Measurements from ENCODE around the gene FAM163A. TPM values are rescaled to one million over a fixed set of nuclear protein-coding genes. Genes with fewer than 3 reads are reported as not detected.

The FAM163A gene
- total RNA-seq, 1 experiment from 2014 or later = not detected

- Mint-ChIP-seq H3K27me3 (ENCODE audit: insufficient read depth, unreplicated experiment) (peaks cover 2% of the 10 kb centered on the region), H3K4me3 (ENCODE audit: unreplicated experiment) (no peak overlapping the region), H3K9me3 (ENCODE audit: unreplicated experiment) (no peaks in the 10 kb centered on the region), H3K27ac (ENCODE audit: unreplicated experiment) (peak overlapping the region; percentile 37), H3K36me3 (ENCODE audit: insufficient read depth, unreplicated experiment) (no peaks in the 10 kb centered on the region), H3K4me1 (ENCODE audit: low read depth, unreplicated experiment) (peaks cover 24% of the 10 kb centered on the region)
- ChIA-PET CTCF (interaction anchor here (0.7 kb wide), 1 partner anchor 109 kb away, joined by 3 read pairs; no protein-coding TSS in a partner anchor), POLR2A (no interaction called here)
- Histone ChIP-seq H3K27me3 (replicated peaks; ENCODE audit: control insufficient read depth, insufficient read depth, low read length) (no peaks in the 10 kb centered on the region), H3K4me3 (ENCODE audit: low read depth, low read length) (no peak overlapping the region), H3K36me3 (ENCODE audit: control insufficient read depth, insufficient read depth, low read length) (no peaks in the 10 kb centered on the region), H3K4me1 (no peaks in the 10 kb centered on the region), H3K9me3 (no peaks in the 10 kb centered on the region)
- BruUV-seq (replicated peaks) = no TSS peak
- intact Hi-C loops (cut with micrococcal nuclease; ENCODE audit: unreplicated experiment) = loop anchor here (10.0 kb wide), 1 partner anchor 562 kb away; no protein-coding TSS in a partner anchor
- TF ChIP-seq CTCF (IDR thresholded peaks at IDR 0.05; ENCODE audit: insufficient read depth in 1 of 2, low read depth in 1 of 2, low read length in 1 of 2, severe bottlenecking in 1 of 2, unreplicated experiment in 1 of 2) = no peak
- no peak for DNase-seq
Measured at GRCh38 chr1:179817056-179817455, 74.0 kb downstream of the FAM163A start.

- BruUV-seq (replicated peaks) = no TSS peak
- ChIA-PET POLR2A (no interaction called here), CTCF (interaction anchor here (0.7 to 1.8 kb wide), 2 partner anchors 8 to 106 kb away, joined by 3 to 6 read pairs; no protein-coding TSS in a partner anchor)
- Mint-ChIP-seq H3K4me1 (ENCODE audit: low read depth, unreplicated experiment) (peaks cover 24% of the 10 kb centered on the region), H3K4me3 (ENCODE audit: unreplicated experiment) (no peak overlapping the region), H3K36me3 (ENCODE audit: insufficient read depth, unreplicated experiment) (no peaks in the 10 kb centered on the region), H3K9me3 (ENCODE audit: unreplicated experiment) (no peaks in the 10 kb centered on the region), H3K27ac (ENCODE audit: unreplicated experiment) (peak overlapping the region; percentile 37), H3K27me3 (ENCODE audit: insufficient read depth, unreplicated experiment) (no peaks in the 10 kb centered on the region)
- intact Hi-C loops (cut with micrococcal nuclease; ENCODE audit: unreplicated experiment) = loop anchor here (10.0 kb wide), 1 partner anchor 563 kb away; no protein-coding TSS in a partner anchor
- H3K4me1 ChIP-seq = no peaks in the 10 kb centered on the region
- TF ChIP-seq CTCF (IDR thresholded peaks at IDR 0.05; ENCODE audit: insufficient read depth in 1 of 2, low read depth in 1 of 2, low read length in 1 of 2, severe bottlenecking in 1 of 2, unreplicated experiment in 1 of 2) = no peak
- H3K9me3 ChIP-seq = no peaks in the 10 kb centered on the region
- no peaks in the 10 kb centered on the region for H3K27me3 ChIP-seq (replicated peaks; ENCODE audit: control insufficient read depth, insufficient read depth, low read length)
- no peaks in the 10 kb centered on the region for H3K36me3 ChIP-seq (ENCODE audit: control insufficient read depth, insufficient read depth, low read length)
- H3K4me3 ChIP-seq (ENCODE audit: low read depth, low read length) = no peak overlapping the region
- DNase-seq = no peak
Measured at GRCh38 chr1:179817789-179818188, 74.7 kb downstream of the FAM163A start.

- no peak overlapping the region for H3K4me3 ChIP-seq (ENCODE audit: low read depth, low read length)
- Mint-ChIP-seq H3K27ac (ENCODE audit: unreplicated experiment) (no peak overlapping the region), H3K4me3 (ENCODE audit: unreplicated experiment) (no peak overlapping the region), H3K27me3 (ENCODE audit: insufficient read depth, unreplicated experiment) (no peaks in the 10 kb centered on the region), H3K36me3 (ENCODE audit: insufficient read depth, unreplicated experiment) (no peaks in the 10 kb centered on the region), H3K9me3 (ENCODE audit: unreplicated experiment) (no peaks in the 10 kb centered on the region), H3K4me1 (ENCODE audit: low read depth, unreplicated experiment) (peaks cover 24% of the 10 kb centered on the region)
- ChIA-PET CTCF (interaction anchor here (1.8 kb wide), 1 partner anchor 8 kb away, joined by 6 read pairs; no protein-coding TSS in a partner anchor), POLR2A (interaction anchor here (0.5 kb wide), 1 partner anchor 53 kb away, joined by 4 read pairs; no protein-coding TSS in a partner anchor)
- no TSS peak for BruUV-seq (replicated peaks)
- intact Hi-C loops (cut with micrococcal nuclease; ENCODE audit: unreplicated experiment) = loop anchor here (10.0 kb wide), 1 partner anchor 563 kb away; no protein-coding TSS in a partner anchor
- no peaks in the 10 kb centered on the region for H3K36me3 ChIP-seq (ENCODE audit: control insufficient read depth, insufficient read depth, low read length)
- DNase-seq = no peak
- no peaks in the 10 kb centered on the region for H3K27me3 ChIP-seq (replicated peaks; ENCODE audit: control insufficient read depth, insufficient read depth, low read length)
- TF ChIP-seq CTCF (IDR thresholded peaks at IDR 0.05; ENCODE audit: insufficient read depth in 1 of 2, low read depth in 1 of 2, low read length in 1 of 2, severe bottlenecking in 1 of 2, unreplicated experiment in 1 of 2) = no peak
- no peaks in the 10 kb centered on the region for H3K9me3 ChIP-seq
- H3K4me1 ChIP-seq = no peaks in the 10 kb centered on the region
Measured at GRCh38 chr1:179818260-179818659, 75.2 kb downstream of the FAM163A start.
